CD4-positive, alpha-beta T cell treated with Interleukin-15 for 1 hour (primary cell): ENCODE results near the gene WSCD2.

Experiments used
- DNase-seq: peaks from one replicate; pipeline ENCODE4 v3.0.0-alpha.2; 2020

Gene WSCD2

DNA sequence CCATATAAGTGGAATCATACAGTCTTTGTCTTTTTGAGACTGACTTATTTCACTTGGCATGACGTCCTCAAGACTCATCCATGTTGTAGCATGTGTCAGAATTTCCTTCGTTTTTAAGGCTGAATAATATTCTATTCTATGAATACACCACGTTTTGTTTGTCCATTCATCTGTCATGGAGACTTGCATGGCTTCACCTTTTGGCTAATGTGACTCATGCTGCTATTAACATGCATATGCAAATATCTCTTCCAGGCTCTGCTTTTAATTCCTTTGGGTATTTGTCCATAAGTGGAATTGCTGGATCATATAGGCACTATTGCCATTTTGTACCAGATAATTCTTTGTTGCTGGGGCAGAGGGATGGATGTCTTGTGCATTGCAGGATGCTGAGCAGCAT, 19.6 kb upstream of the WSCD2 start:
- no peak for DNase-seq

DNA sequence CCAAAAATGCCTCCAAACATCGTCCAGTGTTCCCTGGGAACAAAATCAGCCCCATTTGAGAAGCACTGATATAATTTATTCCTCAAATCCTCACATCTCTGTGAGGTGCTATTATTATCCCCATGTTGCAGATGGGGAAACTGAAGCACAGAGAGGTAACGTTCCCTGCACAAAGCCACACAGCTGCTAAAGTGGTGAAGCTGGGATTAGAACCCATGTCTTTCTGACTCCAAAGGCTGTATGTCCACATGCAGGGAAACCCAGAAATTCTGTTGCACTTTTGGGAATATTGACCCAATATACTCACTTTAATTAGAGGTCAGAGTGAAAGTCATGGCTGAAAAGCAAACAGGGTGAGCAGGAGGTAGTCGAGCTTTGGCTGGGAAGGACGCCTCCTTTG, 19.1 kb upstream of the WSCD2 start:
- no peak for DNase-seq

DNA sequence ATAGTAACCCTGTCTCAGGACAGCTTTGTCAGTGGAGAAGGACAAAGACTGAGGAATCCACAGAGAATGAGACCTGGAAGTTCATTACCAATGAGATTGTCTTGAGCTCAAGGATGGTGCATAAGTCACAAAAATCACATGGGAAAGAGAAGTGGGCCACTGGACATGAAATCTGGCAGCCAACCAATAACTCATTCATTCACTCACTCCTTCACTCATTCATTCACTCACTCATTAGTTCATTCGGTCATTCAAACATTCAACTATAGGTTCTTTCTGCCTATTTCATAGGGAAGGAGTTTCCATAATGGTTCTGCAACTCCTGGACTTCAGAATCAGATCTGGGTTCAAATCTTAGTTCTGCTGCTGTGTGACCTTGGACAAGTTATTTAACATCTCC, 18.2 kb upstream of the WSCD2 start:
- DNase-seq: no peak

DNA sequence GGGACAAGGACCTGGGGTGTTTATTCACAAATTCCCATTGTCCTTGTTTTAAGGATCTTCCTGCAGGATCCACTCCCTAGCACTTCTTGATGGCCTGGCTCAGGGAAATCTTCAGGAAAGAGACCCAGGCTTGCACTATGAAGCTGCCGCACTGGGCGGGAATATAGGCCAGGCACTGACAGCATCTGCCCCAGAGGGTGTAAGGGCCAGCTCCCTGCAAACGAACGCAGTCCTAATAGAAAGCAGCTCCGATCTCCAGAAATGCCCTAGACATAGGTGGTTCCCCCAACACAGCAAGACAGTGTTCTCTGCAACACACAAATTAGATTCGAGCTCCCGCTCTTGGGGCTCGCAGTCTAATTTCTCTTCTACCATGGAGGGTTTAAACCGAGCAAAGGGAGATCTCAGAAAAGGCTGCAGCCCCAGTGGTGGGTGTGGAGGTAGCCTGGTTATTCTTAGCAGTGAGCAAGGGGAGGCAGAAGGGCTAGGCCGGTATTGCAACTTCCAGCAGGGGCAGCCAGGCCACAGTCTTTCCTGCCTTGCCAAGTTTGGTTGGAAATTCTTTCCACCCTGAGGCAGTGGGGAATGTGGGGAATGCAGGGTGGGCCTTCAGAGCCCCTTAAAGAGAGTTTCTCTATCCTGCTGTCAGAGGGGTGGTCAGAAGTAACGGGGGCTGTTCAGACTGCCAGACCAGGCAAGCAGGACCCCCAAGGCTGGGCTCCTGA, 16.1 kb upstream of the WSCD2 start:
- no peak for DNase-seq

DNA sequence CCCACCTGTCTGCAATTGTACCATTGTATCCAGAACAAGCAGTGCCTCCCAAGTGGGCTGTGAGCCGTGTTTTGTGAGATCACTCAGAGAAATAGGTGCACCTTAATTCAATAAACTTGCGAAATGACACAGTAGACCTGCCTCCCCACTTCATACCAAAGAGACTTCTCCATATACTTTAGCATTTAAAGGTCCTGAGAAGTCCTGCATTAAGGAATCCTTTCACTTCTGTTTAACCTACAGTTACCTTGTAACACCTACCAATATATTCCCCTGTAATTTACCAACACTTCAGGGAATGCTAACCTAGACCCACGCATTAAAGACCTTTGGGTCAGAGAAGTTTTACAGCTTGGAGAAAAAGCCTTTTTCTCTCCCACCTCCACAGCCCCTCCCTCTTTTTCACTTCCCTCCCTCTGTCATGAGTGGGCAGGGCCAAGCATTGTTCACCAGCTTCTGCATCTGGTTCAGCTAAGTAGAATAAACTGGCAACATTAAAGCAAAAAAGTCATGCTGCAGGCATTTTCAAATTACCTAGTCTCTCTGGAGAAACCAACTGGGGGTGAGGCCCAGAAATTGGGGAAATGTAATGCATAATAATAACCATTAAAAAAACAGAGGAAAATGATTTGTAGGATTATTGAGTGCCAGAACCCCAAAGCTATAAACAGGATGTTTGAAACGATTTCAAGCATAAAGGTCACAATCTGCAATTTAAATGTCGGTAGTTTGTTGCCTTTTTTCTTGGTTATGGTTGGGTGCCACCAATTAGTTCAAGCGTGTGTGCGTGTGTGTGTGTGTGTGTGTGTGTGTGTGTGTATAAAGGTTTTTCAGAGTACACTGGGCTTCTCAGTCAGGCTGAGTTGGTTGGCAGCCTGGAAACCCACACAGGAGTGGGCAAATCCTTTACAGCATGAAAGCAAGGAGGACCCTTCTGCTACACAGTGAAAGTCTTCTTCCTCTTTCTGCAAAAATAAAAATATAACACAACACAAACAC, 13.7 kb upstream of the WSCD2 start:
- DNase-seq: no peak

DNA sequence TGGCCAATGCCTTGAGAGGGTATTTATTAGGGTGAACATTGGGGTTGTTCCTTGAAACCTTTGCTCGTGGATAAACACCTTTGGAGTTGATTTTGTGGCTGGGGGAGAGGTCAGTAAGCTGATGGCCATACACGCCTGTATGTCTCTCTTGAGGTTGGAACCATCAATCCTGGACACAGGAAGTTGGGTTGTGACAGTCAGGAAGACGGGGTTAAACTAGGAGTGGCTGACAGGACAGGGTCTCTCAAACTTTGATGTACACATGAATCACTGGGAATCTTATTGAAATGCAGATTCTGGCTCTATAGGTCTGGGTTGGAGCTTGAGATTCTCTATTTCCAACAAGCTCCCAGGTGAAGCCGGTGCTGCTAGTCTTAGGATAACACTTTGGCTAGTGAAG, 12.8 kb upstream of the WSCD2 start:
- no peak for DNase-seq

DNA sequence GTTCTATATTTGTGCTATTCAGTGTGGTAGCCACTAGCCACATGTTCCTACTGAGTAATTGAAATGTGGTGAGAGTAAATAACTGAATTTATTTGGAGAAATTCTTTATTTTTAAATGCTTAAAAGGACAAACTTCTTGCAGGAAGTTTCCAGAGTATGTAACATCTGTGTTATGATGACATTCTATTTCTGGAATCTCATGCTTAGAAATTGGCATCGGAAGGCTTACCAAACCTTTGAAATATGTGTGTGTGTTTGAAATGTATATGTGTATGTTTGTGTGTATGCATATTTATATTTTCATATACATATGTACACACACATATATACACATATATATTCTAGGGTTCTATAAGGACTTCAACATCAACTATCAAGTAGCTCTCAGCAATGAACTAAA, 12.4 kb upstream of the WSCD2 start:
- DNase-seq: no peak

DNA sequence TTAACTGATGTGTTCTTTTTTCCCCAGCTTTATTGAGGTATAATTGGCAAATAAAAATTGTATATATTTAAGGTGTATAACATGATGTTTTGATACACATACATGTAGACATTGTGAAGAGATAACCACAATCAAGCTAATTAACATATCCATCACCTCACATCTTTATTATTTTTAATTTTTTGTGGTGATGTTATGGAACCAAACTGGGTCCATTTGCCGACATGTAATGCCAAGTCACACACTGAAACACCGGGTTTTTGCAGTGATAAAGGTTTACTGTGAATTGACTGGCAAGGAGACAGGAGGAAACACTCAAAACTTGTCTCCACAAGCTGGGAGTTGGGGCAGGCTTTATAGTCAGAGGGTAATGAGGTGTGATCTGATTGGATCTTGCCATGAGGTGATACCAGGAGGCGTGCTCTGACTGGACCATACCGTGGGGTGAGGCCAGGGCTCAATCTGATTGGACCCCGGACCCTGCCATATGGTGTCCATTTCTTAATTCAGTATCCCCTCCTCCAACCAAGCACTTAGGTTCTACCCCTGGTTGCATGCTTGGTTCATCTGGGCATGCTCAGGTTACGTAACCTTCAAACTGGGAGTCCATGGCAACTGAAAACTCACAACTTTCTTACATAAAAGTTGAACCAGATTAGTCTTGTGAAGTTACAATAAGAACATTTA, 11.8 kb upstream of the WSCD2 start:
- DNase-seq: no peak

DNA sequence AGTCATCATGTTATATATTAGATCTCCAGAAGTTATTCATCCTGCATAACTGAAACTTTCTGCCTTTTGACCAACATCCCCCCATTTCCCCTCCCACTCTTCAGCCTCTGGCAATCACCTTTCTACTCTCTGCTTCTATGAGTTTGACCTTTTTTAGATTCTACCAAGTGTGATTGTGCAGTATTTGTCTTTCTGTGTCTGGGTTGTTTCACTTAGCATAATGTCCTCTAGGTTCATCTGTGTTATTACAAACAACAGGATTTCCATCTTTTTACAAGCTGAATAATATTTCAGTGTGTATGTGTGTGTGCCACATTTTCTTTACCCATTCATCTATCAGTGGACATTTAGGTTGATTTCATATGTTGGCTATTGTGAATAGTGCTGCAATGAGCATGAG, 11.2 kb upstream of the WSCD2 start:
- no peak for DNase-seq

DNA sequence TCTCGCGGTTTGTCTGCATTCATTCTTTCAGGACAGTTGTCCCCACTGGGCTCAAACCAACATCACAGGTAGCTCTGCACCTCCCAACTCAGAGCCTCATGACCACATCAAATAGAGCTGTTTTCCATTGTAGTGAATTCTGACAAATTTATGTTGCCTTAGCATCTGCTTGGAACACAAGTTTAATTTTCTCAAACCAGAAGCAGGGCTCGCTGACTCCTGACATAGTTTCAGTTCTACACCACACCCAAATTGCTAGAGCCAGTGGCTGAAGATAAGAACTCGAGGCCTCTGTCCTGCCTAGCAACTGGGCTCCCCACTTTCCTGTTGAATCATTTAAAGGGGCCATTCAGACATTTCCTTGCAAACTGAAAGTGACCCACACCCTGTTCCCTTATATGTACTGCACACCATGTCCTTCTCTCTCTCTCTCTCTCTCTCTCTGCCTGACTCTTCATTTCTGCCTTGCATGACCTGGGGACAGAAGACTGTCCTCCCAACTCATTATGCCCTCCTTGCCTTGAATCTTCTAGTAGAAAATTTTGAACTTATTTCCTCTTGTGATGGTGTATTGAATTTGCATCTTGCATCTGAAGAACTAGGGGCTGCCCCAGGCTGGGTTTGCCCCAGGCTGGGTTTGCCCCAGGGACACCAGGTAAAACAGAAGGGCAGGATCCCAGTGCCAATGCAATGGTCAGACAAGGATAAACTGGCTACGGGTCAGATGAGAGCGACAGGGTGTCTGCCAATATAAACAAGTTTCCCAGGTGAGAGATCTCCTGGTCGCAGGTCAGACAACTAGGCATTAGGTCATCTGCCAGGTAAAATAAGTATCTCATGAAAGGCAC, 9.7 kb upstream of the WSCD2 start:
- DNase-seq: no peak

DNA sequence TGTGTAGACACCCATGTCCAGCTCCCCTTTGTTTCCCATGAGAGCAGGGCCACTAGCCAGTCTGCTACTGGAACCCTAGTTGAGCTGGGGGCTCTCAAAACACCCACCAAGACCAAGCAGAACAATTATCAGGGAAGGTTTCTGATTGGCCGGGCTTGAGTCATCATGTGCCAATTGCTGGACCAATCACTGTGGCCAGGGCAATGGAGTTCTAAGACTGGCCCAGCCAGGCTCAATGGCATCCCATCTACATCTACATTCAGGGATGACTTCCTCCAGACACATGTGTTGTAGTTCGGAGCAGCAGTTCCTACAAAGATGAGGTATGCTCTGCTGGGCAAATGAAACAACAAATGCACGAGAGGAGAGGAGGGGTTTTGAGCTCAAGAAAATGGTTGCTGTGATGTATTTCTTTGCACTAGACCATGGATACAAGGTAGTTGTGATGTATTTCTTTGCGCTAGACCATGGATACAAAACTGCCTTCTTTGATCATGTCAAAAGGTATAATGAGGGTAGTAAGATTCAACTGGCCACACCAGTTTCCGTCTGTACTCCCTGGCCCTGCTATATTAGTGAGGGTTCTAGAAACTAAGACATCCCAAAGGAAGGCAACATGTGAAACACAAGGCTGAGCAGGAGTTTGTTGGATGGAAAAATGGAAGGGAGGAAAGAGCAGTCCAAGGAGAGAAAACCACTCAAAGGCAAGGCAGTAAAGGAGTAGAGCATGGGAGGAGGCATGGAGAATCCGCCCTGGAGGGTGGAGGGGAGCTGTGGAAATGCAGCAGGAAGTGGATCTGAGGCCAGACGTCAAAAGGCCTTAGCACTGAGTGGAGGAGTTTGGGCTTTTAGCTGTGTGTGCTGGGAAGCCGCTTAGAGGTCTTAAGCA, 8.9 kb upstream of the WSCD2 start:
- no peak for DNase-seq

DNA sequence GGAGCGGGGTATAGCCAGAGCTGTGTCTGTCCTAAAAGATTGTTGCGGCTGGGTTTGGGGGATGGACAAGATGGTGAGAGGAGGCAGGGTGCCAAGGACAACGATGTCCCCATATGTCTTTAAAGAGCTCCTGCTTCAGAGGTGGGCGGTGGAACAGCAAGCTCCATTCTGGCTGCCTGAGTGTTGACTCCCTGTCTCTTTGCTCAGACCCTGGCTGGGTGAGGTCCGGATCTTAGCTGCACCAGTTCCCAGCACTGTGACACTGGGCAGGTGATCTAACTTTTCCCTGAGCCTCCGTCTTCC, 8.3 kb upstream of the WSCD2 start:
- DNase-seq: no peak

DNA sequence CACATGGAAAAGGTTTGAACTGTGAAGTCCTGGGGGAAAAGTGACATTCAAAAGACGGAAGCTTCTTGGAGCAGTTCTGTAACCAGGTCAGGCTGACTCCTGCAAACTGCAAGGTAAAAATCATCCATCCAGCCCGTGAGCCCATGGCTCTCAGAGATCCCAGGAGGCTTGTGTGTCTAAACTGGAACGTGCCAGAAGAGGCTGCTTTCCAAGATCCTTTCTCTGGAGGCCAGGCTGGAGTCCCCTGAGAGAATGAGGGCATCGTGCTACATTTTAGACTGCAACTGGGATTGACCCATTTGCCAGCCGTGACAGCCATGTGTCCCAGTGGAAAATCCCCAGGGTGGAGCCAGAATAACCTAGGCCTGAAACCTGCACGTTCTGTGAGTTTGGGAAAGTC, 7.8 kb upstream of the WSCD2 start:
- no peak for DNase-seq

DNA sequence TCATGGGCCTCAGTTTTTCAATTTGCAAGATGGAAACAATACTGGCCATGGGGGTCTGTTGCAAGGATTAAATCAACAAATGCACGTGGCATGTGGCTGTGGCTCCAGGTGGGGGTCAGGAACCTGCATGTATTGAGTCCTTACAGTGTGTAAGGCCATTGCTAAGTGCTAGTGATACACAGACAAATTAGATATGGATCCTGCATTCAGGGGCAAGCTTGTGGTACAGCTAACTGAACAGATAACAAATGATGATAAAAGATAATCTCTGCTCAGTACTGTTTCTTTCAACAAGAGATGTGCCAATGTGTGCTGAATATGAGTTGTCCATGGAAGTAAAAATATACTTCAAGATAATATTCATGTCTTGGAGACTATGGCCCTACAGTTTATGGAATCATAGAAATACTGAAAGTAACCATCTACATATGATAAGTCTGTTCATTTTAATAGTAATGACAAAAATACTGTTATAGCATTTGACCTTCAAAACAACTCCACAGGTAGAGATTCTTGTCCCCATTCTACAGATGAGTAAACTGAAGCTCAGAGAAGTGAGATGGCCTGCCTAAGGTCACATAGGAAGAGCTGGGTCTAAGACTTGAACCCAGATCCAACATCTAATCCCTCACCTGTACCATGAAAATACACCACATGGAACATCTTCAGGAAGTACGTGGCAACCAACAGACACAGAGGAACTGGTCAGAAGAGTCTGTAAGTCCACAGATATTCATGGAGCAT, 7.2 kb upstream of the WSCD2 start:
- no peak for DNase-seq

DNA sequence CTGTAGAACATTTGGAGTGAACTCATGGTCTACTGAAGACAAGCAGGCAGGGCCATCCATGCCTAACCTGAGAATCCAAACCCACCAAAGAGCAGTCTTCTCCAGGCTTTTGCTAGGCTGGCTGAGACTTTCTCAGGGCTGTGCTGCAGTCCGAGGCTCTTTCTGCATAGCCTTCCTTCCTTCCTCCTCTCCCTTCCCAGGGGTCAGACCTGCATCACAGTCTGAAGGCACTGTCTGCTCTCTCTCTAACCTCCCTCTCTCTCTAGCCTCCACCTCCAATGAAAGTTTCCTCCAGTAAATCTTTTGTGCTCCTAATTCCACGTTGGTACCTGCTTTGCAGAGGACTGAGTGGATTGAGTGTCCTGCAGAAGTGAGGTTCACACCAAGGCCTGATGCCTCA, 6.4 kb upstream of the WSCD2 start:
- no peak for DNase-seq

DNA sequence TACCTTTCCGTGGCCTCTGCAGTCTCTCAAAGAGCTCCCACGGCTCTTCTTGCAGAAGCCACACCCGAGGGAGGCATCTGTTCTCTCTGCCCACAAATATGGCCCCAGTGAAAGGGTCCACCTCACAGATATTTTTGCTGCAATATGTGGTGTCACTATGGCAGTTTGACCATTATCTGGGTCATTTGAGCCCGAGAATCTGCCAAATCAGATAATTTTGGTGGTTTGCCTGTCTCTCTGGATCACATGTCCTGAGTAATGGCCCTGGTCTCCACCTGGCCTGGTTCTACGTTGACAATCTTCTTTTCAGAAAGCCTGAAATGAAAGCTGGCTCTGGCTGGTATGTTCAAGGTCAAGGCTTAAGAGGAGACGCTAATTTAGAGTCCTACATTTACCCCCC, 5.7 kb upstream of the WSCD2 start:
- no peak for DNase-seq

DNA sequence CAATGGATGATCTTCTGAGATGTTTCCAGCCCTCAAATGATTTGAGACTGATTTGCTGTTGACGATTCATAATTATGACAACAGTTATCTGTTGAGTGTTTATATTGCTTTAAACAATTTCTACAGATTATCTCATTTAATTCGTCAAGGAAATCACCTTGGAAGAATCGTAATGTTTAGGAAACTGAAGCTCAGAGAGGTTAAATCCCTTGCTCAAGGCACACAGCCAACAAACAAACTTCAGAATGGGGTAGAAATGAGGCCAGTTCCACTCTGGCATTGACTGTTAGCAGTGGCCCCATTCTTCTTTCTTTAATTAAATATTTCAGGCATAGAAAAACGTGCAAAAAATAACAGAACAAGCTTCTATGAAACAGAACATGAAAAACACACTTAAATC, 4.0 kb upstream of the WSCD2 start:
- no peak for DNase-seq

DNA sequence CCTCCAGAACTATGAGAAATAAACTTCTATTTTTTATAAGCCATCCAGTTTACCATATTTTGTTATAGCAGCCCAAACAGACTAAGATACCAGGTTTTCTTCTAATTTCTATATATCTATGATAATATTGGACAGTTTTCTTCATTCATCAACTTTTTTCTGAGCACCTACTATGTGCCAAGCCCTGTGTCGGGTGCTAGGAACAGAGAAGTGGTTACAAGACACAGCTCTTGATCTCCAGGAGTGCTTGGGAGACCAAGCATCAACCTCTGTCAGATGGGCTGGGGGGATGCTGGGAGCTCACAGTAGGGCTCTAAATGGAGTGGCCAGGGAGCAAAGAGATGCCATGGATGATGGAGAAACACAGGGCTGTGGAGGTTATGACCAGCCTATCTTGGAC, 2.9 kb upstream of the WSCD2 start:
- no peak for DNase-seq

DNA sequence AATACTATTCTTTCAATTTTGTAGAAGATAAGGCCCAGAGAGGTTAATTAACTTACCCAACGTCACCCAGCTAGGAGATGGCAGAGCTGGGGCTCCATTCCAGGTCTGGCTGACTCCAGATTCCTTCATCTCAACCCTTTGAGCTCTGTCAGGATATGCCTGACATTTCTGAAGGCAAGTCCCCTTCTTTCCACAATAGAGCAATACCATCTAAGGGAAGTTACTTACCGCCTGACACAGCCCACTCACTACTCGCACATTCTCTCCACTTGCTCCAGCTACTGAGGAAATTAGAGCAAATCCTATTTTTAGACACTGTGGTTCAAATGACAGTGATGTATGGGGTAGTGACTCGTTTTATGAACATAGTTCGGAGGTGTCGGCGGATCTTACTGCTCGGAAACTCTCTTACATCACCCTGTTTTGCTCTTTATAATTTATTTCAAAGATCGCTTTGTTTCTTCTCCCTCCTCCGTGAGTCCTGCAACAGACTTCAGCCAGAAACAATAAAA, 2.0 kb upstream of the WSCD2 start:
- no peak for DNase-seq

DNA sequence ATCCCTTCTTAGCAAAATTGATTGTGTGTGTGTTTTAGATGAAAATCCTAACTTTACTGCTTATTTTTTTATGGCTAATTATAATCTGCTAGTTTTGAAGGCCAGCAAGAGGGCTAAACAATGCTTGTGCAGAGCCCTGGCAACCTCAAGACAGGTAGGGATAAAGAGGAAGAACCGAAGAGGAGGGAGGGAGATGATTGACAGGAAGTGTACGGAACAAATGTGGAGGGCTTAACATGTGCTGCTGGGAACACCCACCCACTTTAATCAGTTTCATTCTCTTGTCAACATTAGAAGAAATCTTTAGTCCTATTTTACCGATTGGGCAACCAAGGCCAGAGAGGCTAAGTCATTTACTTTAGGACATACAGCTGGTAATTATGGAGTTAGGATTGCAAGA, 1.4 kb upstream of the WSCD2 start:
- DNase-seq: no peak
